Activated CD4-positive, alpha-beta T cell treated with anti-CD3 and anti-CD28 coated beads, Interleukin-10, Interleukin-2, amounts not matched to agents 100 ng/mL and 50 ng/mL, durations not matched to agents 16 hours and 8 hours (primary cell): ENCODE results near the gene CROT.
A peak's percentile ranks its signal among the peaks of the same experiment; 100 is the strongest.

ENCODE experiments used
- DNase-seq: peaks from one replicate; pipeline ENCODE4 v3.0.0-alpha.2; 2020

Gene CROT

GRCh38 chr7:87344446-87344845 is 1.0 kb upstream of the CROT start:
- DNase-seq = no peak

- DNase-seq = no peak
Observed at GRCh38 chr7:87345962-87346371, 503 bp downstream of the CROT start.

GRCh38 chr7:87347207-87347606 is 1.7 kb downstream of the CROT start:
- no peak for DNase-seq

DNA sequence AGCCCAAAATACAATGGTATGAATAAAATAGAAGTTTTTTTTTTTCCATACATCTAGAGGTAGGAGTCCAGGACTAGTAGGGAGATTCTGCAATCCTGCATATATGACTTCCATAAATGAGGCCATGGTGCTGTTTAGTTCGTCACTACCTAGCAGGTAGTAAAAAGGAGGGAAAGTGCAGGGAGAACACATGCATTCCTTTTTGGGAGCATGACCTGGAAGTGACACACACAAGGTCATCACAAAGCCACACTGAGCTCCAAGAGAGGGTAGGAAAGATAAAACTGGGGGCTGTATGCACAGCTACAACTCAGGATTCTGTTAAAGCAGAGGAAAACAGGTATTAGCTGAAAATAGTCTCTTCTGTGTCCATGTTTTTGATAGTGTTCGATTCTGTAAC is 2.2 kb downstream of the CROT start:
- no peak for DNase-seq

DNA sequence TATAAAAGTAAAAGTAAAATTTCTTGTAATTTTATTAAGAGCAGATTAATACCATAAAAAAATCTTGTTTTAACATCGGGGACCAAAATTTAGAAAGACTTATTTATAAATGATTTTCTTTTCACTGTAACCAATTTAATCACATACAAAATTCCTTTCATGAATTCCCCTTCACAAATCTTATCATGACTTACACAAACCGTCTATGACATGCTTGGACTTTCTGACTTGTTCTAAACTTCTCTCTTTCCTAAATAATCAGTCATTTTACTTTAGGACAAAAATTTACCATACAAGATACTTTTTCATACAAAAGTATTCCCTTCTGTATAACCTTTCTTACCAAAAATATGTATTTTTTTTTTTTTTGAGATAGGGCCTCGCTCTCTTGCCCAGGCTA is 9.3 kb downstream of the CROT start:
- no peak for DNase-seq

DNA sequence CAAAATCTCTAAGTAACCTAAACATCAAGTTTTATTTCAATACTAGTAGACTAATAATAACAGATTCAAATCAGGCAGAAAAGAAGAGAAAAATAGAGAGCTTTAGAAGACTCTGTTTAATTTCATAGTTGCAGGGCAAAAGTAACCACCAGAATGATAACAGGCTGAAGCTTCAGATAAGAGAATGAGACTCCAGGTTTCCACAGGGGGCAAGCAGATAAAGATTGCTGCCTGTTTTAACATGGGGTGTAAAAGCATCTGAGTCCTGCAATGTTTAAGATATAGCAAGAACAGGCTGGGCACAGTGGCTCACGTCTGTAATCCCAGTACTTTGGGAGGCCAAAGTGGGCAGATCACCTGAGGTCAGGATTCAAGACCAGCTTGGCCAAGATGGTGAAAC is 11.0 kb downstream of the CROT start:
- DNase-seq = no peak

GRCh38 chr7:87359366-87359765 is 13.9 kb downstream of the CROT start:
- no peak for DNase-seq

DNA sequence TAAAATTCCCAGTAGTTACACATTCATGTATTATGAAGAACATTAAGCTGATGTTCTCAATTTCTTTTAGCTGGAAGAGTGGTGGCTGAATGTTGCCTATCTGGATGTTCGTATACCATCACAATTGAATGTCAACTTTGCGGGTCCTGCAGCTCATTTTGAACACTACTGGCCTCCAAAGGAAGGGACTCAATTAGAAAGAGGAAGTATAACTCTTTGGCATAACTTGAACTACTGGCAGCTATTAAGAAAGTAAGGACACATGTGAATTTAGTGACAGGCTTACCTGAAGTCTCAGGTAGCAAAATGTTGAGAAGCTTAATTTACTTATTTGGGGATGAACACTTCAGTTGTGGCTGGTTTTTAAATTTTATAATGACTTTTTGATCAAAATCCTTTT is 15.9 kb downstream of the CROT start:
- no peak for DNase-seq

GRCh38 chr7:87363342-87363741 is 17.9 kb downstream of the CROT start:
- DNase-seq = no peak

DNA sequence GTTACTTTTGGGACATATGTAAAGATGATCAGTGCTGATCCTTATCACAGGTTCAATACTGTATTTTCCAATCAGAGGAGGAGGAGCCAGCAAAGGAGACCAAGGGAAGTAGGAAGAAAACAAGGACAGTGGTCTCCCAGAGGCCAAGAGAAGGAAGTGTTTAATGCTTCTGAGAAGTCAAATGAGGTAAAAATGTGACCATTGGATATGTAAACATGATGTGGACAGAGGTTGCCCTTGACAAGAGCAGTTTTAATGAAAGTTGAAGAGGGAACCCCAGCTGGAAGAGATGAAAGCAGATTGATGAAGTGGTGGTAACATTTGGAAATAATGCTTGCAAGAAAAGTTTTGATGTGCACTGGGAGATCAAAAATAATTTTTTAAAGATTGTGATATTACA is 18.8 kb downstream of the CROT start:
- DNase-seq = no peak

DNA sequence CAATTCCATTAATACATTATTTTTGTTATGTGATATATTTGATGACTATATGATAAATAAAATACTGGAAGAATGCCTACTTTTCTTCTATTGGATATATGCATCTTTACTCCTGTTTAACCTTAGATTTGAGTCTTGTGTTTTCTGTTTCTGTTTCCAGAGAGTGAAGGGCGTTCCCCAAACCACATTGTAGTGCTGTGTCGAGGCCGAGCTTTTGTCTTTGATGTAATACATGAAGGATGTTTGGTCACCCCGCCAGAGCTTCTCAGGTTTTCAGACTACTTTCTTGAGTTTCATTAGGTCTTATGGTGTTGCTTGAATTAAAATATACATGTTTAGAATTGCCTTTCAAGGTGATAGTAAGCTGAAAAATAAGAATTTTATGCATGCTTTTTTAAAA is 23.8 kb downstream of the CROT start:
- peak; percentile 17 for DNase-seq

GRCh38 chr7:87370660-87371180 is 25.3 kb downstream of the CROT start:
- no peak for DNase-seq

GRCh38 chr7:87375662-87376435 is 30.4 kb downstream of the CROT start:
- no peak for DNase-seq

DNA sequence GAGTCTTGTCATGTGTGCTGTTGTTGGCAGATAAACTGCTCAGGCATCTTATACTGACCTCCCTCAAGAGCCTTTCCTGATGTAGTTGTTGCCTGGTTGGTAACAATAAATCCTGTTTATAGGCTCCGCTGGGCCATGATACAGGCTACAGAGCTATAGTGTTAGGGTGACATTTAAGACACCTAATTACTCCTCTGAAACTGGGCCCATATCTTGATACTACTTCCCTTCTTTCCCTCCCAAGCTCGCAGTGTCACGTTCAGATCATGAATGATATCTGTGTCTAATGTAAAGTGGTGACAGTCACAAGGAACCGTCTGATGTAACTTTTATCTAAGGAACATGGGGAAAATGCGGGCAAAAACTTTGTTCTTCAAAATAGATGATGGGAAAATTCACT is 35.4 kb downstream of the CROT start:
- no peak for DNase-seq

DNA sequence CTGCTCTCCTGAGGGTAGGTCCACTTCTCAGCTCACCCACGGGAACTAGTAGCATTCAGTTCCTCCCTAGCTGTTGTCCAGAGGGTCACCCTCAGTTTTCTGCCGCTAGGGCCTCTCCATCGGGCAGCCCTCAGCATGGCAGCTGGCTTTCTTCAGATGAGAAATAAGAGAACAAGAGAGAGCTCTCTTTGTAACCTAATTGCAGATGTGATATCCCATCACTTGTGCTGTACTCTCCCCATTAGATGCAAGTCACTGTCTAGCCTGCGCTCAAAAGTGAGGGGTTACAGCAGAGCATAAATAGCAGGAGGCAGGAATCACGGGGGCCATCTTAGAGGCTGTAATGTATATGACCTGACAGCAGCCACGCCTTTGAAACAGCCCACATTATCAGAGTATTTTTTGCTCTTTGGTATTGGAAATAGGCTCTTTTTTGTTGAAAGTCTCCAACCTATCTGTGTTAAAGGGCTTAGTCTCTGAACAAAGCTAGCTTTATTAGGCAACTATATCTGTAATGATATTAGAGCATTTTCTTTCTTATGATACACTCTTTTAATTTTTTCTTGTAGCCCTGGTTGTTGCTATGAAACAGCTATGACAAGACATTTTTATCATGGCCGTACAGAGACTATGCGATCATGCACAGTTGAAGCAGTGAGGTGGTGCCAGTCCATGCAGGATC is 45.7 kb downstream of the CROT start:
- no peak for DNase-seq

- DNase-seq = no peak
Observed at GRCh38 chr7:87395442-87396020, 50.1 kb downstream of the CROT start.

DNA sequence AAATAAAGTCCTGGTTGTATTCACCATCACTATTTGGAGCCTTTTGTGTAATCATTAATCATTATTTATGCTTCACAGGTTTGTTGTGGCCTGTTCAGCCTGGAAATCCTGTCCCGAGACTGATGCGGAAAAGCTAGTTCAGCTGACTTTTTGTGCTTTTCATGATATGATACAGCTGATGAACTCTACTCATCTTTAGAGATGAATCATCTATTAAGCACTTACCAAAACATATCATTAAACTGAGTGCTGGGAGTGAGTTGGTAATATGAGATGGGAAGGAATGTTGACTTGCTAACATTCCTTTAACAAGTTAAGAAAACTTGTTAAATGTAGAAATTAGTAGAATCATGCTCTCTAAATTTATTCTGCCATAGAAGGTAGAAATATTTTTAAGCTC is 53.0 kb downstream of the CROT start:
- DNase-seq = no peak

DNA sequence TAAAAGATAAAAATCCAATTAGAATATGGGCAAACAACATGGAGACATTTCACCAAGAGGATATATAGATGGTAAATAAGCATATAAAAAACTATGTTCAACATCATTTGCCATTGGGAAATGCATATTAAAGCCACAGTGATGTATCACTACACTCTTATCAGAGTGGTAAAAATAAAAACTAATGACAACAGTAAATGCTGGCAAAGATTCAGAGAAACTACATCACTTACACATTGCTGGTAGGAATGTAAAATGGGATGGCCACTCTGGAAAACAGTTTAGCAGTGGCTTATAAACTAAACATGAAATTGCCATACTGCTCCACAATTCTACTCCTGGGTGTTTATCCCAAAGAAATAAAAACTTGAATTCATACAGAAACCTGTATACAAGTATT is 59.2 kb downstream of the CROT start:
- no peak for DNase-seq

GRCh38 chr7:87411186-87411585 is 65.7 kb downstream of the CROT start:
- DNase-seq = no peak

GRCh38 chr7:87413029-87413428 is 67.6 kb downstream of the CROT start:
- DNase-seq = no peak

DNA sequence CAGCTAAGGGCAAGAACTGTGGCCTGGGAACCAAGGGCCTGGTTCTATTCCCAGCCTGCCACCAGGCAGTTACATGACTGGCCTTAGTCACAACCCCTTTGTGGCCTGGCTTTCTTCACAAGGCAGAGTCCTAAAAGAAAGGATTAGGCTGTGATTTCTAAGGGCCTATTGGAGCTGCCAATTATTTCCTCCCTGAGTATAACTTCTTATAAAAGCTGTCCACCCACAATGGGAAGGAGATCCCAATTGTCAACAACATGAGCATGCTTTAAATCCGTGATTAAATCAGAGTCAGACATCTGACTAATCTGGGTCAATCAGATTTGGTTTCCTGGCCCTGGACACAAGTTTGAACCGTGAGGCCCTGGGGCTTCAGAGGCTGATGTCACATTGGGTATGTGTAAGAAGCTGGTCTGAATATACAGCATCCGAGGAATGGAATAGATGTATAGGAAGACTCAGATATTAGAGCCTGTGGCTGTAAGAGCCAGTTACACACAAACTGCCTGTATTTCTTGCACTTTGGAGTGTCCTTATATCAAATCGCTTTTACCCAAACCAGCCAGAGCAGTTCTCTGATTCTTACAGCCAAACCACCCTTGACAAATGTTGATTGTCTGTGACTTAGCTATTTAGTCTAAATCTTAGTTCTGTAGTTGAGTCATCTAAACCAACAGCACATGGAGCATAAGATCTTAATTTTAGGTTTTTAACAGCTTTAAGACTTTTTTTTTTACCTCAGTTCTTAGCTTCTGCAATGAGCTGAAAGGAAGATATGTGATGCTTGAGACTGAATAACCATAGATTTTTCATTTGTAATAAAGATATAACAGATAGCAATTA is 68.7 kb downstream of the CROT start:
- no peak for DNase-seq

DNA sequence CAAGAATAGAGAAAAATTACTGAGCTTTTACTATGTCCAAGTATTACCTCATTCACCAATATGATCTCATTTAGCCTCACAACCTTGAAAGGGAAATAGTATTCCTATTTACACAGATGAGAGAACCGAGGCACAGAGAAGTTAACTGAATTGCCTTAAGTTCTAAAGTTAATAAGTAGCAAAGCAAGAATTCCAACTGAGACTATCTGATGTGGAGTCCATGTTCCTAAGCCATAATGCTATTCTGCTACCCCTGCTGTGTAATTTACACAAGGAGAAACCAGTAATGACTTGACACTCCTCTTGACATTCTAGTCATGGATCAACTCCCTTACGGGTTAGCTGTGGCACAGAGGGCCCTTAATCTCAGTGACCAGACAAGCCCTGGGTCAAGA is 69.3 kb downstream of the CROT start:
- DNase-seq = no peak
